Measurements from ENCODE around the gene GJA10.

- TF ChIP-seq POLR2AphosphoS5 (IDR thresholded peaks at IDR 0.05; ENCODE audit: low read depth, low read length): no peak
- TF ChIP-seq, protein P1, sequence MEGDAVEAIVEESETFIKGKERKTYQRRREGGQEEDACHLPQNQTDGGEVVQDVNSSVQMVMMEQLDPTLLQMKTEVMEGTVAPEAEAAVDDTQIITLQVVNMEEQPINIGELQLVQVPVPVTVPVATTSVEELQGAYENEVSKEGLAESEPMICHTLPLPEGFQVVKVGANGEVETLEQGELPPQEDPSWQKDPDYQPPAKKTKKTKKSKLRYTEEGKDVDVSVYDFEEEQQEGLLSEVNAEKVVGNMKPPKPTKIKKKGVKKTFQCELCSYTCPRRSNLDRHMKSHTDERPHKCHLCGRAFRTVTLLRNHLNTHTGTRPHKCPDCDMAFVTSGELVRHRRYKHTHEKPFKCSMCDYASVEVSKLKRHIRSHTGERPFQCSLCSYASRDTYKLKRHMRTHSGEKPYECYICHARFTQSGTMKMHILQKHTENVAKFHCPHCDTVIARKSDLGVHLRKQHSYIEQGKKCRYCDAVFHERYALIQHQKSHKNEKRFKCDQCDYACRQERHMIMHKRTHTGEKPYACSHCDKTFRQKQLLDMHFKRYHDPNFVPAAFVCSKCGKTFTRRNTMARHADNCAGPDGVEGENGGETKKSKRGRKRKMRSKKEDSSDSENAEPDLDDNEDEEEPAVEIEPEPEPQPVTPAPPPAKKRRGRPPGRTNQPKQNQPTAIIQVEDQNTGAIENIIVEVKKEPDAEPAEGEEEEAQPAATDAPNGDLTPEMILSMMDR (IDR thresholded peaks at IDR 0.05): no peak
- TF ChIP-seq REST (IDR thresholded peaks at IDR 0.05; ENCODE audit: insufficient read depth in 1 of 2, low read depth in 2 of 2, low read length in 1 of 2): no peak
Observed at GRCh38 chr6:89853068-89853467, 41.2 kb upstream of the GJA10 start.

All from Panc1 (cell line).